ENCODE data around the gene ADARB1. TPM values are rescaled to one million over a fixed set of nuclear protein-coding genes. Genes with fewer than 3 reads are reported as not detected.

ADARB1 gene
- total RNA-seq, 1 experiment from 2014 or later = 12.1 TPM

- CTCF ChIA-PET = no interaction called here
- no peaks in the 10 kb centered on the region for H3K79me2 ChIP-seq (ENCODE audit: low read depth)
- no TSS peak for BruUV-seq (replicated peaks)
Observed at GRCh38 chr21:45109831-45110492, 35.6 kb downstream of the ADARB1 start.

GRCh38 chr21:45110873-45111624 is 36.7 kb downstream of the ADARB1 start:
- BruUV-seq (replicated peaks) = no TSS peak
- Histone ChIP-seq H3K4me2 (no peak overlapping the region), H3K27me3 (ENCODE audit: insufficient read depth, low read depth) (no peaks in the 10 kb centered on the region), H4K20me1 (ENCODE audit: insufficient read depth) (no peaks in the 10 kb centered on the region), H3K9me3 (ENCODE audit: insufficient read depth, low read depth) (no peaks in the 10 kb centered on the region), H3F3A (ENCODE audit: insufficient read depth, low read depth) (no peaks in the 10 kb centered on the region), H3K27ac (no peak overlapping the region), H3K4me1 (replicated peaks; ENCODE audit: insufficient read depth) (no peaks in the 10 kb centered on the region), H2AFZ (no peak overlapping the region), H3K79me2 (ENCODE audit: low read depth) (no peaks in the 10 kb centered on the region), H3K4me3 (no peak overlapping the region), H3K9me2 (ENCODE audit: insufficient read depth) (no peaks in the 10 kb centered on the region), H3K36me3 (ENCODE audit: low read depth) (no peaks in the 10 kb centered on the region)
- TF ChIP-seq CTCF (conservative IDR thresholded peaks at IDR 0.05) (no peak), EZH2 (IDR thresholded peaks at IDR 0.05; ENCODE audit: low read depth) (no peak)
- ChIA-PET CTCF (interaction anchor here (0.5 kb wide), 1 partner anchor 56 kb away, joined by 9 read pairs; no protein-coding TSS in a partner anchor), POLR2A (ENCODE audit: unreplicated experiment) (no interaction called here)
- no peak for DNase-seq
- intact Hi-C loops (cut with micrococcal nuclease; ENCODE audit: unreplicated experiment) = no loop called here

More at GRCh38 chr21:45109831-45110492, 35.6 kb downstream of the ADARB1 start:
- TF ChIP-seq CTCF (conservative IDR thresholded peaks at IDR 0.05) (no peak), EZH2 (IDR thresholded peaks at IDR 0.05; ENCODE audit: low read depth) (no peak)
- Histone ChIP-seq H3K4me1 (replicated peaks; ENCODE audit: insufficient read depth) (no peaks in the 10 kb centered on the region), H3K9me2 (ENCODE audit: insufficient read depth) (no peaks in the 10 kb centered on the region), H3F3A (ENCODE audit: insufficient read depth, low read depth) (no peaks in the 10 kb centered on the region), H3K9me3 (ENCODE audit: insufficient read depth, low read depth) (no peaks in the 10 kb centered on the region), H4K20me1 (ENCODE audit: insufficient read depth) (no peaks in the 10 kb centered on the region), H3K27ac (no peak overlapping the region), H3K36me3 (ENCODE audit: low read depth) (no peaks in the 10 kb centered on the region), H2AFZ (no peak overlapping the region), H3K4me3 (no peak overlapping the region), H3K27me3 (ENCODE audit: insufficient read depth, low read depth) (no peaks in the 10 kb centered on the region), H3K4me2 (no peak overlapping the region)
- POLR2A ChIA-PET (ENCODE audit: unreplicated experiment) = no interaction called here
- no peak for DNase-seq
- intact Hi-C loops (cut with micrococcal nuclease; ENCODE audit: unreplicated experiment) = no loop called here

- Histone ChIP-seq H3K9me3 (ENCODE audit: insufficient read depth, low read depth) (no peaks in the 10 kb centered on the region), H3K4me1 (replicated peaks; ENCODE audit: insufficient read depth) (no peaks in the 10 kb centered on the region), H3K9me2 (ENCODE audit: insufficient read depth) (no peaks in the 10 kb centered on the region), H3K4me3 (no peak overlapping the region), H2AFZ (no peak overlapping the region), H3K27me3 (ENCODE audit: insufficient read depth, low read depth) (no peaks in the 10 kb centered on the region), H4K20me1 (ENCODE audit: insufficient read depth) (no peaks in the 10 kb centered on the region), H3F3A (ENCODE audit: insufficient read depth, low read depth) (no peaks in the 10 kb centered on the region), H3K79me2 (ENCODE audit: low read depth) (no peaks in the 10 kb centered on the region), H3K4me2 (no peak overlapping the region), H3K27ac (no peak overlapping the region), H3K36me3 (ENCODE audit: low read depth) (no peaks in the 10 kb centered on the region)
- no TSS peak for BruUV-seq (replicated peaks)
- ChIA-PET CTCF (no interaction called here), POLR2A (ENCODE audit: unreplicated experiment) (no interaction called here)
- intact Hi-C loops (cut with micrococcal nuclease; ENCODE audit: unreplicated experiment) = no loop called here
- DNase-seq = no peak
- TF ChIP-seq EZH2 (IDR thresholded peaks at IDR 0.05; ENCODE audit: low read depth) (no peak), CTCF (conservative IDR thresholded peaks at IDR 0.05) (no peak)
Observed at GRCh38 chr21:45111703-45112102, 37.3 kb downstream of the ADARB1 start.
